SK-N-MC (cell line): ENCODE results near the gene TMEM39B.
A peak's percentile ranks its signal among the peaks of the same experiment; 100 is the strongest.
"Not testable (repeated sequence)": the region's sequence is repeated elsewhere in the genome, so short reads cannot be mapped to it uniquely, and the experiment has no call there.

ENCODE experiments used
- DNase-seq: peaks from one replicate; pipeline ENCODE4 v3.0.0-alpha.2; 2011; ENCODE audit warnings: low read depth, low spot score
- H3K27ac ChIP-seq: fragments of 200-600 bp; sonication (generic); 2 replicates; pipeline ENCODE4 v1.5.1; 2016; ENCODE audit warnings: mixed run types
- H3K36me3 ChIP-seq: fragments of 200-600 bp; sonication (generic); 2 replicates; pipeline ENCODE4 v1.6.1; 2017; ENCODE audit warnings: antibody characterized with exemption, low read length, mixed read lengths; ENCODE audit not compliant: insufficient read depth
- H3K4me3 ChIP-seq: fragments of 200-600 bp; sonication (generic); 2 replicates; pipeline ENCODE4 v1.5.1; 2016
- H3K9ac ChIP-seq: fragments of 200-600 bp; sonication (generic); 2 replicates; pipeline ENCODE4 v1.8.0; 2017; ENCODE audit warnings: mixed run types, mixed read lengths; ENCODE audit not compliant: insufficient read length
- H3K9me3 ChIP-seq: fragments of 200-600 bp; sonication (generic); 2 replicates; pipeline ENCODE4 v1.6.1; 2017; ENCODE audit warnings: low read depth, mild to moderate bottlenecking, antibody characterized with exemption, low read length, moderate library complexity, mixed read lengths
- EZH2 ChIP-seq: fragments of 200-600 bp; sonication (generic); IDR thresholded peaks from one replicate; pipeline ENCODE4 v1.6.1; 2017; ENCODE audit warnings: antibody characterized with exemption
- FOXP2 ChIP-seq: optimal IDR thresholded peaks from 2 replicates; pipeline ENCODE3; 2011; ENCODE audit warnings: mild to moderate bottlenecking, moderate library complexity; ENCODE audit not compliant: insufficient read depth; ENCODE audit errors: extremely low read length, control extremely low read depth
- POLR2AphosphoS5 ChIP-seq: IDR thresholded peaks from 2 replicates; pipeline ENCODE4 v1.6.1; 2012; ENCODE audit warnings: mild to moderate bottlenecking, low read depth, low read length, borderline replicate concordance

The TMEM39B gene

DNA sequence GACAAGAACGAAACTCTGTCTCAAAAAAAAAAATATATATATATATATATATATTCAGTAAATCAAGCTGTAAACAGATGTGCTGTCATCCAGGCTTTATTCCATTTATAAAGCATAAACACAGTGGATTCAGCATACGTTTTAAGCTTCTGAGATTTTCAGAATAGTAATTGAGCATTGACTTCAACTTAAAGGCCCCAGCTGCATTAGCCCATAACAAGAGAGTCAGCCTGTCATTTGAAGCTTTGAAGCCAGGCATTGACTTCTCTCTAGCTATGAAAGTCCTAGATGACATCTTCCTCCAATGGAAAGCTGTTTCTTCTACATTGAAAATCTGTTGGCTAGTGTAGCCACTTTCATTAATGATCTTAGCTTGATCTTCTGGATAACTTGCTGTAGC lies 41.7 kb downstream of the TMEM39B start:
- Histone ChIP-seq H3K27ac (no peak overlapping the region), H3K9me3 (no peaks in the 10 kb centered on the region), H3K4me3 (no peak overlapping the region), H3K36me3 (0 out of 2 replicates have a peak, but pooled peaks cover 4% of the 10 kb centered on the region), H3K9ac (no peak overlapping the region)
- TF ChIP-seq FOXP2 (no peak), EZH2 (no peak), POLR2AphosphoS5 (no peak)
- no peak for DNase-seq

GRCh38 chr1:32115496-32115895 lies 42.8 kb downstream of the TMEM39B start:
- H3K27ac ChIP-seq = no peak overlapping the region
- no peak overlapping the region for H3K9ac ChIP-seq
- no peak for DNase-seq
- no peaks in the 10 kb centered on the region for H3K9me3 ChIP-seq
- no peak overlapping the region for H3K4me3 ChIP-seq
- 0 out of 2 replicates have a peak, but pooled peaks cover 4% of the 10 kb centered on the region for H3K36me3 ChIP-seq
- TF ChIP-seq FOXP2 (no peak), EZH2 (no peak), POLR2AphosphoS5 (no peak)

- no peak for DNase-seq
- H3K9ac ChIP-seq = no peak overlapping the region
- no peaks in the 10 kb centered on the region for H3K9me3 ChIP-seq
- H3K27ac ChIP-seq = no peak overlapping the region
- no peak overlapping the region for H3K4me3 ChIP-seq
- 0 out of 2 replicates have a peak, but pooled peaks cover 4% of the 10 kb centered on the region for H3K36me3 ChIP-seq
- TF ChIP-seq EZH2 (no peak), POLR2AphosphoS5 (no peak), FOXP2 (no peak)
Observed at GRCh38 chr1:32116531-32116930, 43.8 kb downstream of the TMEM39B start.

DNA sequence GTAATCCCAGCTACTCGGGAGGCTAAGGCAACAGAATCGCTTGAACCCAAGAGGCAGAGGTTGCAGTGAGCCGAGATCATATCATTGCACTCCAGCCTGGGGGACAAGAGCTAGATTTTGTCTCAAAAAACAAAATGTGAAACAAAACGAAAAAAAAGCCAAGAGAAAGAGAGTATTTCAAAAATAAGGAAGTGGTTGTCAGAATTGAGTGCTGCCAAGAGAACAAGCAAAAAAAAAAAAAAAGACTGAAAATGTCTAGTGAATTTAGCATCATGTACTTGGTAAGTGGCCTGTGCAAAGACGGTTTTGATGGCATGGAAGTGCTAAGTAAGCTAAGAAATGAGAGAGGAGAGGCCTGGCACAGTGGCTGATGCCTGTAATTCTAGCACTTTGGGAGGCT lies 49.4 kb downstream of the TMEM39B start:
- Histone ChIP-seq H3K4me3 (no peak overlapping the region), H3K9me3 (no peaks in the 10 kb centered on the region), H3K9ac (no peak overlapping the region), H3K27ac (no peak overlapping the region), H3K36me3 (no peaks in the 10 kb centered on the region)
- no peak for DNase-seq
- TF ChIP-seq EZH2 (no peak), FOXP2 (no peak), POLR2AphosphoS5 (no peak)

GRCh38 chr1:32123361-32123760 lies 50.6 kb downstream of the TMEM39B start:
- not testable (repeated sequence) for H3K36me3 ChIP-seq, H3K9me3 ChIP-seq, H3K27ac ChIP-seq, DNase-seq, H3K9ac ChIP-seq, H3K4me3 ChIP-seq

DNA sequence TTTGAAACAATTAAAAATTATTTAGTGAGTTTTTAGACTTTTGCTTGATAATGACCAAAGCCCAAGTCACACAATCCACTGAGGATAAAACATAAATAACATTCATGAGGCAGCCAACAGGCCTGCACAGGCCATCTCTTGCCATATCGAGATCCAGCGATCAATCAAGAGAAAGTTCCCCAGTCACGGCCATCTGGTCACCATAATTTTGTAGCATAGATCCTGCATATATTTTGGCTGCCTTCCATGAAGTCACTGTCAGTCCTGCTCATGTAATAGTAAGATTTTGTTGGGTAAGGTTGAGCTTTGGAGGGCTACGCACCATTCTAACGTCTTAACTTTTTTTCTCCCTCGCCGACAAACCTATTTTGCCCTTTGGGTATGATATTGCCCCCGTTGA lies 52.6 kb downstream of the TMEM39B start:
- Histone ChIP-seq H3K9ac (no peak overlapping the region), H3K36me3 (peaks cover 4% of the 10 kb centered on the region; the same call in 1 of the 2 replicates), H3K27ac (peak overlapping the region; percentile 18), H3K9me3 (no peaks in the 10 kb centered on the region), H3K4me3 (no peak overlapping the region)
- no peak for TF ChIP-seq FOXP2
- no peak for TF ChIP-seq POLR2AphosphoS5
- no peak for DNase-seq

- Histone ChIP-seq H3K9me3 (no peaks in the 10 kb centered on the region), H3K27ac (0 out of 2 replicates have a peak overlapping the region, but pooled peaks have one; percentile 19), H3K36me3 (peaks cover 4% of the 10 kb centered on the region), H3K4me3 (no peak overlapping the region), H3K9ac (no peak overlapping the region)
- no peak for DNase-seq
- no peak for TF ChIP-seq FOXP2
- TF ChIP-seq POLR2AphosphoS5 = no peak
- TF ChIP-seq EZH2 = no peak
Observed at GRCh38 chr1:32126770-32127169, 54.0 kb downstream of the TMEM39B start.

DNA sequence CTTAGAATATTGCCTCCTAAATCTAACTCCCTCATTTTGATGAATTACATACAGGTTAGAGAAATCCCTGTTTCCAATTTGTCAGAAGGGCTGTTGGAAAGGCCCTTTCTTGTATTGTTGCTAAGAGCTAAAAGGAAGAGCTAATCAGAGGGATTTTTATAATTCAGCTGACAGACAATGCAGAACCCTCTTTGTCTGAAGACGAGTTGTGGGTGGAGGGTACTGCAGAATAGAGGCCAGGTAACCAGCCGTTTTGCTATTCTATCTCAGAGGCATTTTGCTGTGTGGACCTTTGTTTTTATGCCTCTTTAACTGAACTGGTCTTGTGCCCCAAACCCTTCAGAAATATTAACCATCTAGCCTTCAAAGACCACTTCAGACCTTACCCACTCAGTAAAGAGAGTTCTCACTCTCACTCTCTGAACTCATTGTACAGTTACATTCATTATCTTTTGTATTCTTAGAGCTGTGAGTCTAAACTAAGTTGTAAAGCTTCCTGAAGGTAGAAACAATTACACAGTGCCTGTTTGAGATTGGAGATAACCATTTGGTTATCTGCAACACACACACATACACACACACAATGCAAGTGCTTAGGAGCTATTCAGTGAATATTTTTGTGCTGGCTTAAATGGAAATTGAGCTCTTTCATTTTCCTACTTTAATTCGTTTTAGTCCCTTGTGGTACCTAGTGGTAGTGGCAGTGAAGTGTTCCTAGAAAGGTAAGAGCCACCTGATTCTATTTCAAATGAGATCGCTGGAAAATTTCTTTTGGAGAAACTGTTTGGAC lies 54.9 kb downstream of the TMEM39B start:
- peaks cover 4% of the 10 kb centered on the region for H3K36me3 ChIP-seq
- H3K9ac ChIP-seq = no peak overlapping the region
- DNase-seq = no peak
- no peak overlapping the region for H3K4me3 ChIP-seq
- TF ChIP-seq POLR2AphosphoS5 (no peak), FOXP2 (no peak), EZH2 (no peak)
- H3K9me3 ChIP-seq = no peaks in the 10 kb centered on the region
- H3K27ac ChIP-seq = peak overlapping the region; percentile 19; the same call in 1 of the 2 replicates

DNA sequence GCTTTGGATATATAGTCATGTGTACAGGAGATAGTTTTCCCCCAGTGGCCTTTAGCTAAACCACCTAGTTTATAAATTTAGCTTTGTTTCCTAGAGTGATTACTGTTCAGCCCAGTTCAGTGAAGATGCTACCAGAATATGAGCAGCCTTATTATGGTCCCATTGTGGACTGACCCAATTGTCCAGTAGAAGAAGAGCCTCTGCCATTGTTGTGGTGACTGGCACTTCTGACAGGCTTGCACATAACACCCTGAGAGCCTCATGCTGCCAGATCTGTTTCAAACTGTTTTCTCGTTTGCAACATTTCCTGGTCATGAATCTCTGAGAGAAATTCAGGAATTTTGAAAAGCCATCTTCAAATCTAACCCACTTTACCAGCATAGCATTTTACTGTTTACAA lies 55.7 kb downstream of the TMEM39B start:
- TF ChIP-seq POLR2AphosphoS5 = no peak
- TF ChIP-seq FOXP2 = no peak
- TF ChIP-seq EZH2 = no peak
- Histone ChIP-seq H3K9me3 (no peaks in the 10 kb centered on the region), H3K36me3 (peaks cover 4% of the 10 kb centered on the region), H3K27ac (no peak overlapping the region), H3K4me3 (no peak overlapping the region), H3K9ac (no peak overlapping the region)
- DNase-seq = no peak

DNA sequence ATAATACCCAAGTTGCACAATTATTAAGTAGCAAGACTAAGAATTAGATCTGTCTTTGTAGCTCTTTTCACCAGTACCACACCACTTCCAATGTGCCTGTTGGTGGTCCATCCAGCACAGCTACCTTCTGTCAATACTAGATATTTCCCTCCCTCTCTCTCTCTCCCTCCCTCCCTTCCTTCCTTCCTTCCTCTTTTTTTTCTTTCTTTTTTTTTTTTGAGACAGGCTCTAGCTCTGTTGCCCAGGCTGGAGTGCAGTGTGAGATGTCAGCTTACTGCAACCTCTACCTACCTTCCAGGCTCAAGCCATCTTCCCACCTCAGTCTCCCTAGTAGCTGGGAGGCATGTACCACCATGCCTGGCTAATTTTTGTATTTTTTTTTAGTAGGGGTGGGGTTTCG lies 56.2 kb downstream of the TMEM39B start:
- TF ChIP-seq POLR2AphosphoS5 (no peak), EZH2 (no peak), FOXP2 (no peak)
- no peak overlapping the region for H3K4me3 ChIP-seq

DNA sequence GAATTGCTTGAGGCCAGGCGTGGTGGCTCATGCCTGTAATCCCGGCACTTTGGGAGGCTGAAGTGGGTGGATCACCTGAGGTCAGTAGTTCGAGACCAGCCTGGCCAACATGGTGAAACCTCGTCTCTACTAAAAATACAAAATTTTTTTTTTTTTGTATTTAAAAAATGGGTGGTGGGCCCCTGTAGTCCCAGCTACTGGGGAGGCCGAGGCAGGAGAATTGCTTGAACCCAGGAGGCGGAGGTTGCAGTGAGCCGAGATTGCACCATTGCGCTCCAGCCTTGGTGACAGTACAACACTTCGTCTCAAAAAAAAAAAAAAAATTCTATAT lies 61.2 kb downstream of the TMEM39B start:
- not testable (repeated sequence) for H3K9ac ChIP-seq, H3K9me3 ChIP-seq, H3K27ac ChIP-seq, H3K36me3 ChIP-seq, DNase-seq, H3K4me3 ChIP-seq

More for the DNA sequence above, 56.2 kb downstream of the TMEM39B start:
- H3K27ac ChIP-seq = no peak overlapping the region
- no peak overlapping the region for H3K9ac ChIP-seq
- no peaks in the 10 kb centered on the region for H3K9me3 ChIP-seq
- no peak for DNase-seq
- peaks cover 4% of the 10 kb centered on the region for H3K36me3 ChIP-seq
